Measurements from ENCODE around the gene SYCP3. TPM values are rescaled to one million over a fixed set of nuclear protein-coding genes. Genes with fewer than 3 reads are reported as not detected.

The SYCP3 gene
- total RNA-seq, 1 donor from 2014 or later = 0.04 TPM

GRCh38 chr12:101710288-101710687 is 29.0 kb downstream of the SYCP3 start:
- Histone ChIP-seq H3K27me3 (no peaks in the 10 kb centered on the region), H3K27ac (no peak overlapping the region), H3K79me2 (ENCODE audit: low read depth) (no peaks in the 10 kb centered on the region), H3K4me3 (no peak overlapping the region), H3K4me2 (no peak overlapping the region), H3K36me3 (no peaks in the 10 kb centered on the region), H3K9ac (no peak overlapping the region), H3F3A (ENCODE audit: low read depth) (no peaks in the 10 kb centered on the region), H3K4me1 (no peaks in the 10 kb centered on the region), H2AFZ (replicated peaks) (no peak overlapping the region), H4K20me1 (ENCODE audit: low read depth) (no peaks in the 10 kb centered on the region), H3K9me3 (ENCODE audit: low read depth) (no peaks in the 10 kb centered on the region)
- peaks cover 19% of the 10 kb centered on the region for H3K4me1 Mint-ChIP-seq
- peaks cover 3% of the 10 kb centered on the region for H3K27me3 Mint-ChIP-seq (ENCODE audit: insufficient read depth, low read depth)
- DNase-seq (ENCODE audit: low spot score) = no peak
- H3K4me3 Mint-ChIP-seq = no peak overlapping the region
- H3K27ac Mint-ChIP-seq = no peak overlapping the region
- no peaks in the 10 kb centered on the region for H3K36me3 Mint-ChIP-seq
- no peaks in the 10 kb centered on the region for H3K9me3 Mint-ChIP-seq
- TF ChIP-seq CTCF (IDR thresholded peaks at IDR 0.05) (no peak), EZH2phosphoT487 (IDR thresholded peaks at IDR 0.05) (no peak), EZH2 (IDR thresholded peaks at IDR 0.05) (no peak)

- TF ChIP-seq EZH2 (IDR thresholded peaks at IDR 0.05) = no peak
- no peak for TF ChIP-seq EZH2phosphoT487 (IDR thresholded peaks at IDR 0.05)
- TF ChIP-seq CTCF (IDR thresholded peaks at IDR 0.05) = no peak
- DNase-seq (ENCODE audit: low spot score) = no peak
- Histone ChIP-seq H3K27ac (no peak overlapping the region), H3K36me3 (no peaks in the 10 kb centered on the region), H3K9me3 (ENCODE audit: low read depth) (no peaks in the 10 kb centered on the region), H2AFZ (replicated peaks) (no peak overlapping the region), H3K27me3 (no peaks in the 10 kb centered on the region), H3K79me2 (ENCODE audit: low read depth) (no peaks in the 10 kb centered on the region), H4K20me1 (ENCODE audit: low read depth) (peaks cover 1% of the 10 kb centered on the region), H3K9ac (no peak overlapping the region), H3K4me2 (no peak overlapping the region), H3K4me1 (no peaks in the 10 kb centered on the region), H3K4me3 (no peak overlapping the region), H3F3A (ENCODE audit: low read depth) (no peaks in the 10 kb centered on the region)
- Mint-ChIP-seq H3K36me3 (no peaks in the 10 kb centered on the region), H3K4me1 (peaks cover 1% of the 10 kb centered on the region), H3K27ac (no peak overlapping the region), H3K9me3 (no peaks in the 10 kb centered on the region), H3K27me3 (ENCODE audit: insufficient read depth, low read depth) (peaks cover 5% of the 10 kb centered on the region), H3K4me3 (no peak overlapping the region)
Measured at GRCh38 chr12:101707131-101707782, 32.0 kb downstream of the SYCP3 start.

- H3K27ac Mint-ChIP-seq = no peak overlapping the region
- TF ChIP-seq EZH2 (IDR thresholded peaks at IDR 0.05) (no peak), CTCF (IDR thresholded peaks at IDR 0.05) (no peak), EZH2phosphoT487 (IDR thresholded peaks at IDR 0.05) (no peak)
Measured at GRCh38 chr12:101706403-101706802, 32.9 kb downstream of the SYCP3 start.

More at GRCh38 chr12:101706403-101706802, 32.9 kb downstream of the SYCP3 start:
- Histone ChIP-seq H3K9ac (no peak overlapping the region), H3K36me3 (no peaks in the 10 kb centered on the region), H3K27me3 (no peaks in the 10 kb centered on the region), H2AFZ (replicated peaks) (no peak overlapping the region), H3K27ac (no peak overlapping the region), H3K4me1 (no peaks in the 10 kb centered on the region), H3K9me3 (ENCODE audit: low read depth) (no peaks in the 10 kb centered on the region), H3K79me2 (ENCODE audit: low read depth) (no peaks in the 10 kb centered on the region), H3K4me3 (no peak overlapping the region), H4K20me1 (ENCODE audit: low read depth) (peaks cover 3% of the 10 kb centered on the region), H3F3A (ENCODE audit: low read depth) (no peaks in the 10 kb centered on the region), H3K4me2 (no peak overlapping the region)
- H3K36me3 Mint-ChIP-seq = no peaks in the 10 kb centered on the region
- H3K4me1 Mint-ChIP-seq = no peaks in the 10 kb centered on the region
- no peak for DNase-seq (ENCODE audit: low spot score)
- peaks cover 2% of the 10 kb centered on the region for H3K27me3 Mint-ChIP-seq (ENCODE audit: insufficient read depth, low read depth)
- no peaks in the 10 kb centered on the region for H3K9me3 Mint-ChIP-seq
- no peak overlapping the region for H3K4me3 Mint-ChIP-seq
